ENCODE data around the gene SATB1.
"Not testable (repeated sequence)": the region's sequence is repeated elsewhere in the genome, so short reads cannot be mapped to it uniquely, and the experiment has no call there.

SATB1 gene
- 138 to 203 reads per million in 2 donors for total RNA-seq

GRCh38 chr3:18424729-18425640 lies at the start of gene SATB1:
TSS of gene SATB1 (minus strand) at chr3:18425339. CDS start at chr3:18420967, 4,372 bp downstream.
- peak; percentile 42 to 85 (median 60) for DNase-seq

- no peak for DNase-seq
Observed at GRCh38 chr3:18474202-18474601, 49.1 kb upstream of the SATB1 start.

- DNase-seq: no peak
Observed at GRCh38 chr3:18469775-18470174, 44.6 kb upstream of the SATB1 start.

- no peak for DNase-seq
Observed at GRCh38 chr3:18466136-18466535, 41.0 kb upstream of the SATB1 start.

- DNase-seq: no peak
Observed at GRCh38 chr3:18454766-18455165, 29.6 kb upstream of the SATB1 start.

- not testable (repeated sequence) for DNase-seq
Observed at GRCh38 chr3:18449618-18450017, 24.5 kb upstream of the SATB1 start.

GRCh38 chr3:18447720-18448119 lies 22.6 kb upstream of the SATB1 start:
- peak in 1 of 5 experiments; percentile 57 for DNase-seq

- peak in 1 of 5 experiments; percentile 47 for DNase-seq
Observed at GRCh38 chr3:18446149-18446825, 21.1 kb upstream of the SATB1 start.

GRCh38 chr3:18445401-18446148 lies 20.4 kb upstream of the SATB1 start:
- peak; percentile 34 to 94 (median 64) for DNase-seq

GRCh38 chr3:18444595-18445400 lies 19.7 kb upstream of the SATB1 start:
- DNase-seq: peak; percentile 47 to 93 (median 62)

GRCh38 chr3:18443665-18444594 lies 18.8 kb upstream of the SATB1 start:
- peak in 2 of 5 experiments; percentile 3 to 46 for DNase-seq

- DNase-seq: peak in 1 of 5 experiments; percentile 68
Observed at GRCh38 chr3:18442756-18443664, 17.9 kb upstream of the SATB1 start.

GRCh38 chr3:18441551-18441950 lies 16.4 kb upstream of the SATB1 start:
- DNase-seq: no peak

- peak in 1 of 5 experiments; percentile 54 for DNase-seq
Observed at GRCh38 chr3:18440066-18440722, 15.1 kb upstream of the SATB1 start.

- no peak for DNase-seq
Observed at GRCh38 chr3:18439281-18439680, 14.1 kb upstream of the SATB1 start.

GRCh38 chr3:18438586-18438985 lies 13.4 kb upstream of the SATB1 start:
- DNase-seq: peak in 3 of 5 experiments; percentile 45 to 87 (median 71)

- DNase-seq: no peak
Observed at GRCh38 chr3:18436213-18436612, 11.1 kb upstream of the SATB1 start.

- DNase-seq: no peak
Observed at GRCh38 chr3:18434711-18435110, 9.6 kb upstream of the SATB1 start.

- no peak for DNase-seq
Observed at GRCh38 chr3:18432752-18433151, 7.6 kb upstream of the SATB1 start.
